Stimulated activated memory B cell treated with anti-CD40 and anti-IgM and Interleukin-4, amounts not matched to agents 10 μg/mL and 1 μg/mL and 100 μg/mL, for 72 hours (primary cell): ENCODE measurements around the gene DHX8.
A peak's percentile ranks its signal among the peaks of the same experiment; 100 is the strongest.

ENCODE experiments used
- ATAC-seq: fragments of 150-1000 bp; cut with Tn5 transposase; 2 replicates; pipeline ENCODE4 v1.10.0; 2021
- H3K27ac Mint-ChIP-seq: one replicate; pipeline ENCODE4 v1.8.0; 2022; ENCODE audit warnings: mild to moderate bottlenecking, mixed read lengths
- H3K27me3 Mint-ChIP-seq: one replicate; pipeline ENCODE4 v1.8.0; 2022; ENCODE audit warnings: mixed read lengths
- H3K36me3 Mint-ChIP-seq: one replicate; pipeline ENCODE4 v1.8.0; 2022; ENCODE audit warnings: mixed read lengths
- H3K4me1 Mint-ChIP-seq: one replicate; pipeline ENCODE4 v1.8.0; 2022; ENCODE audit warnings: mixed read lengths
- H3K4me3 Mint-ChIP-seq: one replicate; pipeline ENCODE4 v1.8.0; 2022; ENCODE audit warnings: mild to moderate bottlenecking, moderate library complexity, mixed read lengths
- H3K9me3 Mint-ChIP-seq: one replicate; pipeline ENCODE4 v1.8.0; 2022; ENCODE audit warnings: mixed read lengths

Gene DHX8

DNA sequence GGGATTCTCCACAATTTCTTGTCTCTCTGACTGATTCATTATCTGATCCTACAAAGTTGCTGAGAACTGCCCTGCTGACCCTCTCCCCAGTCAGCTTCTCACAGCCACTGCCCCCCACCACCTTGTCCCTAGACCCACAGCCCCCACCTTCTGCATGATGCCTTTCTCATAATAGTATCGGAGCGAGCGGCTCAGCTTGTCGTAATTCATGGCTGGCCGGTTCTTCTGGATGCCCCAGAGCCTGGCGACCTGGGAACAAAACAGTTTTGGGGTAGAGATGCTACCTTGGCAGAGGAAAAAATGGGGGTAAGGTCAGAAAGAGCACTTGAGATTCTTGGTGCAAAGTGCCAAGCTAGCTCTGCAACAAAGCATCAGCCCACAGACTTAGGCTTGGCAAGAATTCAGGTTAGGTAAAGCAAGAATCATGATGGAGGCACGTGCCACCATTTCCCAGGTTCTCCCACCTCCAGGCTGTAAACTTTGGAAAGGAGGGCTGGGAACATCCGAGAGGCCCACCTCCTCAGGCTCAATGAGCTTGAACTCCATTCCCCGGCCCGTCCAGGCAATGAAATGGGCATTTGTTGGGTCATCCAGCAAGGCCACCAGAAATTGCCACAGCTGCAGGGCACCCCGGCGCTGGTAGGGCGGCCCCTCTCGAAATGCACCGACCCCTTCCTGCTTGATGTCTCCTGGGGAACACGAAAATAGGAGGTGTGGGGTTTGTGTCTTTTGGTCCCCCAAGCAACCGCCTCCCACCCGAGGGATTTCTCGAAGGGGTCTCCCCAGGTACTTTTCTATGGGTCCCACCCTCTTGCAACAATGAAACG is 45.4 kb downstream of the DHX8 start:
- peaks cover 26% of the 10 kb centered on the region for H3K36me3 Mint-ChIP-seq
- ATAC-seq: no peak
- no peaks in the 10 kb centered on the region for H3K4me1 Mint-ChIP-seq
- H3K9me3 Mint-ChIP-seq: no peaks in the 10 kb centered on the region
- no peaks in the 10 kb centered on the region for H3K27me3 Mint-ChIP-seq
- no peak overlapping the region for H3K27ac Mint-ChIP-seq
- H3K4me3 Mint-ChIP-seq: no peak overlapping the region

DNA sequence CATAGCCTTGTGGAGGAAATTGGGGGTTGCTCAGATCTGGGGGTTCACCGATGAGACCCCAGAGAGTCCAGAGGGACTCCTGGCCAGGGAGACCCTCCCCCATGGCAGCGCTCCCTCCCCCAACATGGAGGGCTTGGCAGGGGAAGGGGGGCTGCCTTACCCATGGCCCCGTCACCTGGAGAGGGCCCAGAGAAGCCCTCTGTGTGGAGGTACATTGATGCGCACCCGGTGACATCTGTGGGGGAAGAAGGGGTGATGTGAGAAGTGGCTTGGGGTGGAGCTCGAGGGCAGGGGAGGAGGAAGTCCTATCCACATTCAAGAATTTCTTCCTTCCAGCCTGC is 46.1 kb downstream of the DHX8 start:
- H3K4me1 Mint-ChIP-seq: no peaks in the 10 kb centered on the region
- no peak for ATAC-seq
- H3K4me3 Mint-ChIP-seq: no peak overlapping the region
- no peak overlapping the region for H3K27ac Mint-ChIP-seq
- H3K36me3 Mint-ChIP-seq: peaks cover 19% of the 10 kb centered on the region
- no peaks in the 10 kb centered on the region for H3K9me3 Mint-ChIP-seq
- no peaks in the 10 kb centered on the region for H3K27me3 Mint-ChIP-seq

DNA sequence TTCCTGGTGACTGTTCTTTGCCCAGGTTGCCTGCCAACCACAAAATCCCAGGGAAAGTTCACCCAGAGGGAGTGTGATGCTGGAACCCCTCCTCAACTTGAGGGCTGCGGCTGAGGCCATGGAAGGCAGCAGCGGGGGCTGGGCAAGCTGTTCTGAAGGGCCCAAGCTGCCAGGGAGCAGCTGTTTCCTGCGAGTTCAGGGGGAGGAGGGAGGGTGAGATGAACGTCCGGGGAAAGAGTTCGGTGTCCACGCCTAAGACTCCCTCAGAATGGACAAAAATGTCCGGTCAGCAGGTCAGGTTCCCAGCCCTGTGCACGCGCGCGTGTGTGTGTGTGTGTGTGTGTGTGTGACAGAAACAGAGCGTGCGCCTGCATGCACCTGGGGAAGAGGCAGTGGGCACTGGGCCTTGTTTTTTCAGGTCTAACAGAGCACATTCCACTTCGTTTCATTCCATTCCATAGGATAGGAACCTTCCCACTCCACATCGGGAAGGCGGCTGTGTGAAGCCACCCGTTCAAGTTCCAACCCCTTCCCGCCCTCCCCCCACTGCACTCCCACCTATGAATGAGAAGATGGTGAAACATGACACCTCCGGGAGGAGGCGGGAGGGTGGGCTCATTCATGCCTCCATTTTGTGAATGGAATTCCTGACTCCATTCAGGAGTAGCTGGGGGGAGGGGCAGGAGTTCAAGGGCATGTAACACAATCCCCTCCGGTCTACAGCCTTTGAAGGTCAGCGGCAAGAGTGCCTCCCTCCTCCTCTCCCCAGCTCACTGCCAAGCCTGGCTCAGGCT is 46.7 kb downstream of the DHX8 start:
- H3K36me3 Mint-ChIP-seq: peaks cover 14% of the 10 kb centered on the region
- H3K4me3 Mint-ChIP-seq: no peak overlapping the region
- no peaks in the 10 kb centered on the region for H3K4me1 Mint-ChIP-seq
- no peaks in the 10 kb centered on the region for H3K9me3 Mint-ChIP-seq
- no peak for ATAC-seq
- no peaks in the 10 kb centered on the region for H3K27me3 Mint-ChIP-seq
- no peak overlapping the region for H3K27ac Mint-ChIP-seq

GRCh38 chr17:43531082-43531378 is 47.3 kb downstream of the DHX8 start:
- H3K4me1 Mint-ChIP-seq: peaks cover 3% of the 10 kb centered on the region
- no peaks in the 10 kb centered on the region for H3K27me3 Mint-ChIP-seq
- no peak overlapping the region for H3K27ac Mint-ChIP-seq
- ATAC-seq: no peak
- peaks cover 14% of the 10 kb centered on the region for H3K36me3 Mint-ChIP-seq
- H3K9me3 Mint-ChIP-seq: no peaks in the 10 kb centered on the region
- no peak overlapping the region for H3K4me3 Mint-ChIP-seq

- no peak for ATAC-seq
- H3K36me3 Mint-ChIP-seq: peaks cover 10% of the 10 kb centered on the region
- no peak overlapping the region for H3K27ac Mint-ChIP-seq
- H3K27me3 Mint-ChIP-seq: no peaks in the 10 kb centered on the region
- no peak overlapping the region for H3K4me3 Mint-ChIP-seq
- H3K4me1 Mint-ChIP-seq: peaks cover 10% of the 10 kb centered on the region
- H3K9me3 Mint-ChIP-seq: no peaks in the 10 kb centered on the region
These were observed 48.2 kb downstream of the DHX8 start for GRCh38 chr17:43531955-43532354.

GRCh38 chr17:43532581-43532980 is 48.8 kb downstream of the DHX8 start:
- Mint-ChIP-seq H3K4me1 (peaks cover 10% of the 10 kb centered on the region), H3K27ac (no peak overlapping the region), H3K36me3 (peaks cover 6% of the 10 kb centered on the region), H3K4me3 (no peak overlapping the region), H3K27me3 (no peaks in the 10 kb centered on the region), H3K9me3 (no peaks in the 10 kb centered on the region)
- no peak for ATAC-seq

- H3K27me3 Mint-ChIP-seq: no peaks in the 10 kb centered on the region
- peaks cover 4% of the 10 kb centered on the region for H3K36me3 Mint-ChIP-seq
- no peak overlapping the region for H3K4me3 Mint-ChIP-seq
- peaks cover 10% of the 10 kb centered on the region for H3K4me1 Mint-ChIP-seq
- no peak overlapping the region for H3K27ac Mint-ChIP-seq
- no peaks in the 10 kb centered on the region for H3K9me3 Mint-ChIP-seq
- ATAC-seq: no peak
These were observed 49.9 kb downstream of the DHX8 start for GRCh38 chr17:43533699-43534098.

DNA sequence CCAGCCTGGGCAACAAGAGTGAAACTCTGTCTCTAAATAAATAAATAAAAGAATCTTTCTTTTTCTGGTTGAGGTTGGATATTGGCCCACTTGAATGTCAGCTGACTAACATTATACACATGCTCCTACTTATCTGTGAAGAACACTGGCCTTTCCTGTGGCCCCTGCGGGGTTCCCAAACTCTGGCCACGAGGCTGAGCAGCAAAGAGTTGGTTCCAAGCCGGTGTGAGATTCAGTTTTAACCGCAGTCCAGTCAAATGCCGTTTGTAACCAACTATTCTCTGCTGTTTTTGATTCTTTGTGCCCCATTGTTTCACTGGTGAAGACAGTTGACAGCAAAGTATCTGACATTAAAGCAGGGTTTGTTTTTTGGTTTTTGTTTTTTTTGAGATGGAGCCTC is 51.1 kb downstream of the DHX8 start:
- Mint-ChIP-seq H3K4me3 (no peak overlapping the region), H3K36me3 (no peaks in the 10 kb centered on the region), H3K9me3 (no peaks in the 10 kb centered on the region), H3K27ac (no peak overlapping the region), H3K4me1 (peaks cover 10% of the 10 kb centered on the region), H3K27me3 (no peaks in the 10 kb centered on the region)
- ATAC-seq: no peak

DNA sequence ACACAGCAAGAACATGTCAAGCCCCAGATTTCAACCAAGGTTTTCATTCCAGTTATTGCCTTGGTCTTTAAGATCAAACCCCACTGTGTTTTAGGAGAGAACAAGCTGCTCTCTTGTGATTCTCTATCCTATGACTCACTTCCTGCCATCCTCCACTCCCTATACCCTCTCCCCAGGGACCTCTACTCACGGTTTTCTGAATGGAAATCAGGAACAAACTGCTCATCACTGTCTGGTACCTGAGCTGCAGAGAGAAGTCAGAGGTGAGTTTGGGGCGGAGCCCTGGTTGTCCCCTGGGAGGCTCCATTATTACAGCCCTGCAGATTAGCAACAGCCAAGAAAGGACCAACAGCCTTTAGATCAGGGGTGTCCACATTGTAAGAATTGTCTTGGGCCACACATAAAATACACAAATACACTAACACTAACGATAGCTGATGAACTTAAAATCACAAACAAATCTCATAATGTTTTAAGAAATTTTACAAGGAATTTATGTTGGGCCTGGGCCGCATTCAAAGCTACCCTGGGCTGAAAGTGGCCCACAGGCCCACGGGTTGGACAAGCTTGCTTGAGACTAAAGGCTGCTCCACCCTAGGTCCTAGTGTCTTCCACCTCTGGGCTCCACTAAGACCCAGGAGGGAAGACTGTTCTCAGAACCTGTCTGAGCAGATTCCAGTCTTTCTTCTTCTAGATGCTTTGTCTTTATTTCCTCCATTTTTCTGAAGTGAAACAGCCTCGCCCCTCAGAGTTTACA is 52.6 kb downstream of the DHX8 start:
- peak; percentile 78 for ATAC-seq
- Mint-ChIP-seq H3K4me1 (peaks cover 15% of the 10 kb centered on the region), H3K9me3 (no peaks in the 10 kb centered on the region), H3K27me3 (no peaks in the 10 kb centered on the region), H3K4me3 (no peak overlapping the region), H3K36me3 (no peaks in the 10 kb centered on the region), H3K27ac (no peak overlapping the region)

DNA sequence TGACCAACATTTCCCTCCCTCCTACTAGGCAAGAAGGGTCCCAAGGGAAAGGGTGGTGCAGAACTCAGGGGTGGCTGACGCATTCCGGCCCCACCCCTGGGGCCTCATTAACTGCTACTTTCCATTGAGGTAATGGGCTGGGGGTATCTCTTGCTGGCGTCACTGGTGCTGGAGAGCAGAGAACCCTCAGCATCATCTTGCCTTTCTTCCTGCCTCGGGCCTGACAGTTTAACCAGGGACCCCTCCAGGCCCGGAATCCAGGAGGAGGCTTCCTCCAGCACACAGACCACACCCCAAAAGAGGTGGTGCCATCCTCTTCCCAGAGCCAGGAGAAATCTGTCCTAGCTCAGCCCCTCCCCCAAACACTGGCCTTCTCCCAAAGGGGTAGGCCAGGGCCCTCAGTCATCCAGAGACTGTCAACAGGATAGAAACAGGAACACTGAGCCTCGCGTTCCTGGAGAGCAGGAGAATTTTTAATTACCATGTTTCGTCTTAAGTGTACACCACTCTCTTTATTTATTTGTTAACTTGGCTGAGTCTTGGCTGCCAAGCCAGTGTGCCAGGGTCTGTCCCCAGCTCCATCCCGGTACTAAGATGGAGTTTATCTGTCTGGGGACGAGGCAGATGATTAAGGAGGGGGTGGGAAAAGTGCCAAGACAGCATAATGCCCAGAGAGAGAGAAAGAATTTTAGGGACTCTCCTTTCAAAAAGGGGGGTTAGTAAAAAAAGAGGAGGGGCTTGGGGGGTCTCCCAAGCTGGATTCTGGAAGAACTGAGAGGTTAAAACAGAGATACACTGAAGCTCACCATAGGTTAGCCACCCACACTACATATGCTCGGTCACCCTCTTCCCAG is 57.3 kb downstream of the DHX8 start:
- H3K27me3 Mint-ChIP-seq: peaks cover 36% of the 10 kb centered on the region
- no peak overlapping the region for H3K4me3 Mint-ChIP-seq

GRCh38 chr17:43542859-43543258 is 59.1 kb downstream of the DHX8 start:
- peaks cover 54% of the 10 kb centered on the region for H3K27me3 Mint-ChIP-seq
- no peaks in the 10 kb centered on the region for H3K36me3 Mint-ChIP-seq
- no peak for ATAC-seq
- H3K27ac Mint-ChIP-seq: no peak overlapping the region
- H3K4me1 Mint-ChIP-seq: peaks cover 28% of the 10 kb centered on the region
- no peaks in the 10 kb centered on the region for H3K9me3 Mint-ChIP-seq
- no peak overlapping the region for H3K4me3 Mint-ChIP-seq

More for the DNA sequence above, 57.3 kb downstream of the DHX8 start:
- no peaks in the 10 kb centered on the region for H3K36me3 Mint-ChIP-seq
- no peaks in the 10 kb centered on the region for H3K9me3 Mint-ChIP-seq
- H3K27ac Mint-ChIP-seq: no peak overlapping the region
- no peak for ATAC-seq
- H3K4me1 Mint-ChIP-seq: peaks cover 22% of the 10 kb centered on the region

DNA sequence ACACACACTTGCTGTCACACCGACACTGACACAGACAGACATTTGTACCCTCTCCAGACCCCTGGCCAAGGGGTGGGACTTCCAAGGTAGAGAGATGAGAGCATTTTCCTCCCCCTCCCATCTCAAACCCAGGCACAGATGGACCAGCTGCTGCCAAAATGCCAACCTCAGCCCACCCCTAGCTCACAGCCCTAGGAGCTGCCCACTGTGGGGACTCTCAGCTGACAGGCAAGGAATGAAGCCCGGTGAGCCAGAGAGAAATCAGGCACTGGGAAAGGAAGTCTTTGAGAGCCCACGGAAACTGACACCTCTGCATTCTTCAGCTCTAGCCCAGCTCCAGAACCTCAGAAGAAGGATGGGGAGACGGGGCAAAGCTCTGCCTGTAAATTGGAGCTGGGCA is 59.5 kb downstream of the DHX8 start:
- H3K27me3 Mint-ChIP-seq: peaks cover 58% of the 10 kb centered on the region
- H3K9me3 Mint-ChIP-seq: no peaks in the 10 kb centered on the region
- no peaks in the 10 kb centered on the region for H3K36me3 Mint-ChIP-seq
- no peak for ATAC-seq
- peaks cover 28% of the 10 kb centered on the region for H3K4me1 Mint-ChIP-seq
- H3K27ac Mint-ChIP-seq: no peak overlapping the region
- H3K4me3 Mint-ChIP-seq: no peak overlapping the region

GRCh38 chr17:43543771-43544575 is 60.2 kb downstream of the DHX8 start:
- no peak for ATAC-seq
- no peak overlapping the region for H3K27ac Mint-ChIP-seq
- peaks cover 28% of the 10 kb centered on the region for H3K4me1 Mint-ChIP-seq
- no peak overlapping the region for H3K4me3 Mint-ChIP-seq
- H3K36me3 Mint-ChIP-seq: no peaks in the 10 kb centered on the region
- peaks cover 63% of the 10 kb centered on the region for H3K27me3 Mint-ChIP-seq
- no peaks in the 10 kb centered on the region for H3K9me3 Mint-ChIP-seq

GRCh38 chr17:43545383-43545632 is 61.5 kb downstream of the DHX8 start:
- Mint-ChIP-seq H3K4me1 (peaks cover 28% of the 10 kb centered on the region), H3K27ac (no peak overlapping the region), H3K36me3 (no peaks in the 10 kb centered on the region), H3K9me3 (no peaks in the 10 kb centered on the region), H3K4me3 (peak overlapping the region; percentile 75), H3K27me3 (peaks cover 75% of the 10 kb centered on the region)
- ATAC-seq: peak; percentile 27
